Hematopoietic multipotent progenitor cell treated with erythropoietin and hydrocortisone succinate and interleukin-3 and kit ligand, for 17 days (in vitro differentiated cells): Measurements from ENCODE around the gene EPHB1.
"Not testable (repeated sequence)": the region's sequence is repeated elsewhere in the genome, so short reads cannot be mapped to it uniquely, and the experiment has no call there.

Source experiments
- DNase-seq: peaks from one replicate; pipeline ENCODE4 v3.0.0-alpha.2; 2015; ENCODE audit warnings: low spot score

The EPHB1 gene

GRCh38 chr3:135005616-135006015, 210.6 kb downstream of the EPHB1 start:
- not testable (repeated sequence) for DNase-seq

GRCh38 chr3:135007607-135008006, 212.5 kb downstream of the EPHB1 start:
- no peak for DNase-seq

- no peak for DNase-seq
Measured at GRCh38 chr3:135008326-135008725, 213.3 kb downstream of the EPHB1 start.

- no peak for DNase-seq
Measured at GRCh38 chr3:135009014-135009413, 214.0 kb downstream of the EPHB1 start.

- DNase-seq: no peak
Measured at GRCh38 chr3:135012101-135012500, 217.0 kb downstream of the EPHB1 start.

- DNase-seq: no peak
Measured at GRCh38 chr3:135013206-135013605, 218.1 kb downstream of the EPHB1 start.

GRCh38 chr3:135014566-135014965, 219.5 kb downstream of the EPHB1 start:
- no peak for DNase-seq

- no peak for DNase-seq
Measured at GRCh38 chr3:135017003-135017893, 222.2 kb downstream of the EPHB1 start.

- no peak for DNase-seq
Measured at GRCh38 chr3:135018149-135018923, 223.3 kb downstream of the EPHB1 start.

GRCh38 chr3:135020181-135020580, 225.1 kb downstream of the EPHB1 start:
- no peak for DNase-seq

GRCh38 chr3:135023996-135024658, 229.1 kb downstream of the EPHB1 start:
- no peak for DNase-seq

GRCh38 chr3:135030768-135031615, 235.9 kb downstream of the EPHB1 start:
- DNase-seq: not testable (repeated sequence)

- no peak for DNase-seq
Measured at GRCh38 chr3:135033737-135034136, 238.7 kb downstream of the EPHB1 start.

- DNase-seq: no peak
Measured at GRCh38 chr3:135034291-135034768, 239.3 kb downstream of the EPHB1 start.

GRCh38 chr3:135034891-135035440, 239.9 kb downstream of the EPHB1 start:
- DNase-seq: no peak

- no peak for DNase-seq
Measured at GRCh38 chr3:135038186-135038585, 243.1 kb downstream of the EPHB1 start.

GRCh38 chr3:135039536-135039935, 244.5 kb downstream of the EPHB1 start:
- not testable (repeated sequence) for DNase-seq

GRCh38 chr3:135040321-135041240, 245.5 kb downstream of the EPHB1 start:
- DNase-seq: no peak

- no peak for DNase-seq
Measured at GRCh38 chr3:135041601-135042000, 246.5 kb downstream of the EPHB1 start.

- DNase-seq: no peak
Measured at GRCh38 chr3:135047061-135047460, 252.0 kb downstream of the EPHB1 start.
